ENCODE data around the gene EXD3.
"Not testable (repeated sequence)": the region's sequence is repeated elsewhere in the genome, so short reads cannot be mapped to it uniquely, and the experiment has no call there.

EXD3 gene

GRCh38 chr9:137453643-137454081 is 30.7 kb upstream of the EXD3 start:
- no peak for DNase-seq (ENCODE audit: low spot score)
- no peak for TF ChIP-seq CTCF (IDR thresholded peaks at IDR 0.05)
- H3K27ac ChIP-seq = no peak overlapping the region
- H3K4me3 ChIP-seq = peak overlapping the region; percentile 54

GRCh38 chr9:137452761-137453642 is 30.0 kb upstream of the EXD3 start:
- no peak for TF ChIP-seq CTCF (IDR thresholded peaks at IDR 0.05)
- no peak for DNase-seq (ENCODE audit: low spot score)
- no peak overlapping the region for H3K27ac ChIP-seq
- H3K4me3 ChIP-seq = peak overlapping the region; percentile 54

- Histone ChIP-seq H3K4me3 (no peak overlapping the region), H3K27ac (no peak overlapping the region)
- TF ChIP-seq CTCF (IDR thresholded peaks at IDR 0.05) = no peak
- no peak for DNase-seq (ENCODE audit: low spot score)
These were observed 29.2 kb upstream of the EXD3 start for GRCh38 chr9:137452006-137452760.

- H3K27ac ChIP-seq; DNase-seq (ENCODE audit: low spot score); H3K4me3 ChIP-seq: not testable (repeated sequence)
These were observed 28.5 kb upstream of the EXD3 start for GRCh38 chr9:137451264-137452005.

GRCh38 chr9:137450539-137451222 is 27.7 kb upstream of the EXD3 start:
- H3K27ac ChIP-seq; H3K4me3 ChIP-seq; DNase-seq (ENCODE audit: low spot score): not testable (repeated sequence)

- TF ChIP-seq CTCF (IDR thresholded peaks at IDR 0.05) = no peak
- H3K27ac ChIP-seq = no peak overlapping the region
- no peak for DNase-seq (ENCODE audit: low spot score)
- H3K4me3 ChIP-seq = no peak overlapping the region
These were observed 27.1 kb upstream of the EXD3 start for GRCh38 chr9:137449931-137450538.

- no peak overlapping the region for H3K27ac ChIP-seq
- TF ChIP-seq CTCF (IDR thresholded peaks at IDR 0.05) = no peak
These were observed 26.3 kb upstream of the EXD3 start for GRCh38 chr9:137449081-137449844.

More at GRCh38 chr9:137449081-137449844, 26.3 kb upstream of the EXD3 start:
- no peak for DNase-seq (ENCODE audit: low spot score)
- H3K4me3 ChIP-seq = no peak overlapping the region
